Lower lobe of right lung (tissue), 2 donors: ENCODE data around the gene BCOR. TPM values are rescaled to one million over a fixed set of nuclear protein-coding genes. Genes with fewer than 3 reads are reported as not detected.

Experiments used
- ATAC-seq, 2 donors: fragments of 200-7000 bp; cut with Tn5 transposase; one replicate each; pipeline ENCODE4 v1.9.1; 2020 to 2022; ENCODE audit warnings: mild to moderate bottlenecking in 2 of 2, moderate library complexity in 2 of 2
- DNase-seq: peaks from one replicate; pipeline ENCODE4 v3.0.0-alpha.2; 2020
- H3K27ac ChIP-seq: fragments of 200-600 bp; one replicate; pipeline ENCODE4 v1.8.0; 2022
- H3K27me3 ChIP-seq: fragments of 200-600 bp; one replicate; pipeline ENCODE4 v1.8.0; 2022; ENCODE audit warnings: low read depth
- H3K36me3 ChIP-seq: fragments of 200-600 bp; one replicate; pipeline ENCODE4 v1.8.0; 2022; ENCODE audit warnings: mild to moderate bottlenecking
- H3K4me1 ChIP-seq: fragments of 200-600 bp; one replicate; pipeline ENCODE4 v1.8.0; 2022
- H3K4me3 ChIP-seq: fragments of 200-600 bp; one replicate; pipeline ENCODE4 v1.8.0; 2022; ENCODE audit warnings: mild to moderate bottlenecking
- H3K9me3 ChIP-seq: fragments of 200-600 bp; one replicate; pipeline ENCODE4 v1.8.0; 2022
- intact Hi-C: fragments of 100-400 bp; cut with DNase I; formaldehyde crosslinking; loops from one replicate; pipeline ENCODE4 v1.11.0; 2022
- total RNA-seq: library from RNA; stranded (reverse); fragmentation: NEBNext Ultra II Directional; extraction: Animal tissue kit (Norgen Biotek cat#: 25700); gene quantifications from one replicate; pipeline ENCODE4 v1.2.1, GENCODE V29; 2021
- TF ChIP-seq, protein P1 (sequence below): fragments of 200-600 bp; IDR thresholded peaks from one replicate; pipeline ENCODE4 v1.8.0; 2022; ENCODE audit warnings: antibody characterized with exemption, mild to moderate bottlenecking
- donor health status: DM: no; HTN: yes; CAD: no; lungs with severe emphysema.

BCOR gene
- total RNA-seq, 1 donor from 2014 or later: 25.7 TPM

DNA sequence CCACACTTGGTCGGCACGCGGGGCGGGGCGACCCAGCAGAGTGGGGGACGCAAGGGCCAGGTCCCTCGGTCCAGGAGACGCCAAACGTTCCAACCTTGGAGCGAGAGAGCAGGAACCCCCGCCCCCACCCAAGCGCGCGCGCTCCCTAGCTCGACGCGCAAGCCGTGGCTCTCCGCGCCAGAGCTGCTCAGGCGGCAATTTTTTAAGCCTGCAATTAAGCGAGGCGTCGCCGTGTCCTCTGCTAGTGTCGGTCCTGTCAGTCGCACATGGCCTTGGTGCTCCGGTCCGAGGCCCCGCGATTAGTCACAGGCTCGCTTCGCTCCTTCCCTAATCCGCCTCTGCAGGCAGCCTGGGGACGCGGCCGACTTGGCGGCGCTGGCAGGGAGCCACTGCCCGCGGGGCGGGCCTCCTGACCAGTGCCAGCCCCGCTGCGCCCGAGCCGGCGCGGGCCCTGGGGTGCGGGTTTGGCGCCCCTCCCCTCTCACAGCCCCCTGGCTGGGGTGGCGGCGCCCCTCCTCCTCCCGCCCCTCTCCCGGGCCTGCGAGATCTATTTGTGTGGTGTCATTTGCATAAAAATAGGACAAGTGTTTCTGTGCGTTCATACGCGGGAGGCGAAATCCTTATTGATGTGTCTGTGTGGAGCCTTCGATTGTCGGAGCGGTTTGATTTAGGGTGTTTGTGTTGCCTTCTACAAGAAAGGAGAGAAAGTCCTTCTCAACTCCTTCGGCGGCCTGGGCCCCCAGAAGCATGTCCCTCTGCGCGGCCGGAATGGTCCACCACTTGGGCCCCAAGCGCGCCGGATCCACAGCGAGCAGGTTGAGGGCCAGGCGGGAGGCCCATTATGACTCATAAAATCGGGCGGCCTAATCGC lies 9.8 kb upstream of the BCOR start:
- peak; percentile 81 for DNase-seq

DNA sequence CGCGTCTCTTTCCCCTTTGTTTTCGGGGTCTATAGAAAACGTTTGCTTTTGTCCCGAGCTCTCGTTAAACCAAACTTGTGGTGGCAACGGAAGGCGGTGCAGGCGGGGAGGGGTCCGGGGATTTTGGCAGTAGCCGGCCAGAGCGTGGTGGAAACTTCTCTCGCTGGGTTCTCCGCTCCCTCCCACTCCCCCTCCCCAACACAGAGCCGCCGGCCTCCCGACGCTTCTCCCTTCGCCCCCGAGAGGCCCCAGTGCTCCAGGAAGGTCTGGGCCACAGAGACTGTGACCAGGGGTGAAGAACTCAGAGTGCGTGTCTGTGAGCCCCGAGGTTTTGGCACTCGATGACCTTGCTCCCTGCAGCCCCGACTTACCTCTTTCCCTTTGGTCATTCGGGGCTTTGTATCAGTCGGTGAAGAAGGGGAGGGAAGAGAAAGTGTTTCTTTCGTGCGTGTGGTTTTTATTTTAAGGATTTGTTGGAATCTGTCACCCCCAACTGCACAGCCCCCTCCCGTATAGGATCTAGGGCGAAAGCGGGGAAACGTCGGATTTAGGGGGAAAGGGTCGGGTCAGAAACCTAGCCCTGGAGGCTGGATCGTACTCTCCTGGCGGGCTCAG lies 9.0 kb upstream of the BCOR start:
- Histone ChIP-seq H3K36me3 (no peaks in the 10 kb centered on the region), H3K9me3 (no peaks in the 10 kb centered on the region), H3K4me1 (peaks cover 22% of the 10 kb centered on the region), H3K27me3 (no peaks in the 10 kb centered on the region), H3K4me3 (peak overlapping the region; percentile 61), H3K27ac (peak overlapping the region; percentile 84)
- TF ChIP-seq, protein P1, sequence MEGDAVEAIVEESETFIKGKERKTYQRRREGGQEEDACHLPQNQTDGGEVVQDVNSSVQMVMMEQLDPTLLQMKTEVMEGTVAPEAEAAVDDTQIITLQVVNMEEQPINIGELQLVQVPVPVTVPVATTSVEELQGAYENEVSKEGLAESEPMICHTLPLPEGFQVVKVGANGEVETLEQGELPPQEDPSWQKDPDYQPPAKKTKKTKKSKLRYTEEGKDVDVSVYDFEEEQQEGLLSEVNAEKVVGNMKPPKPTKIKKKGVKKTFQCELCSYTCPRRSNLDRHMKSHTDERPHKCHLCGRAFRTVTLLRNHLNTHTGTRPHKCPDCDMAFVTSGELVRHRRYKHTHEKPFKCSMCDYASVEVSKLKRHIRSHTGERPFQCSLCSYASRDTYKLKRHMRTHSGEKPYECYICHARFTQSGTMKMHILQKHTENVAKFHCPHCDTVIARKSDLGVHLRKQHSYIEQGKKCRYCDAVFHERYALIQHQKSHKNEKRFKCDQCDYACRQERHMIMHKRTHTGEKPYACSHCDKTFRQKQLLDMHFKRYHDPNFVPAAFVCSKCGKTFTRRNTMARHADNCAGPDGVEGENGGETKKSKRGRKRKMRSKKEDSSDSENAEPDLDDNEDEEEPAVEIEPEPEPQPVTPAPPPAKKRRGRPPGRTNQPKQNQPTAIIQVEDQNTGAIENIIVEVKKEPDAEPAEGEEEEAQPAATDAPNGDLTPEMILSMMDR: no peak
- ATAC-seq: no peak
- no peak for DNase-seq
- intact Hi-C loops: no loop called here

More for the DNA sequence above, 9.8 kb upstream of the BCOR start:
- Histone ChIP-seq H3K36me3 (no peaks in the 10 kb centered on the region), H3K4me1 (peaks cover 22% of the 10 kb centered on the region), H3K4me3 (peak overlapping the region; percentile 61), H3K27ac (peak overlapping the region; percentile 84), H3K9me3 (no peaks in the 10 kb centered on the region), H3K27me3 (no peaks in the 10 kb centered on the region)
- peak; percentile 47 to 66 for ATAC-seq
- TF ChIP-seq, protein P1: no peak
- intact Hi-C loops: no loop called here

DNA sequence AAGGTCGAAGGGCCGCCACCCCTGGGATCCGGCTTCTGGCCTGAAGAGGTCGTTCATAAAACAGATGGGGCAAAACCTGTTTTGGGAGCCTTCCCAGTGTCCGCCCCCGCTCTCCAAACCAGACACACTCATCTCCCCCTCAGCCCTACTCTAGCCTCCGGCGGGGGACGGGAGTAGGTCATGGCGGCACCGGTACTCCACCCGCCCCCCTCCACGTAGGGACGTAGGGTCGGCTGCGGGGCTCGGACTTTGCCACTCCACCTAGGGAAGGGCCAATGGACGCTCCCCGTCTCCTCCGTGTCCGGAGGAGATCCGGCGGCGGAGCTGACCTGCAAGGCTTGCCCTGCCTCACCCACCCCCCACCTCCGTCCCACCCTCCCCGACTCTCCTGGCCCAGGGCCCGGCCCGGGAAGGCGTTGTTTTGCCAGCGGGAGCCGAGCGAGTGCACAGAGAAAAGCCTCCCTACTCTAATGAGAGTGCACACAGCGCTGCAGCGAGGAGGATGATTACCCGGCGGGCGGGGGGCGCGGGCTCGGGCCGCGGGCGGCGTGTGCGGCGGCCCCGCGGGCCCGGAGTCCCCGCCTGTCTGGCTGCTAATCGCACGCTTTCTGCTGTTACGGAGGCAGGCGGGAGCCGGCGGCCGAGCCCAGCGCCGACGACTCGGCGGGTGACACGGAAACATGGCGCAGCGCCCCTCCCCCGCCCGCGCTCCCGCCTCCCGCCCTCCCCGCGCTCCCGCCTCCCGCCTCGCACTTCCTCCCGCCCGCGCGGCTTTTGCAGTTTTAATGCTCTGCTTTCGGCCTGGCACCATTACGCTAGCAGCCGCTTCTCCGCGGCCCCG lies 8.3 kb upstream of the BCOR start:
- Histone ChIP-seq H3K36me3 (no peaks in the 10 kb centered on the region), H3K4me1 (peaks cover 22% of the 10 kb centered on the region), H3K27me3 (no peaks in the 10 kb centered on the region), H3K27ac (peak overlapping the region; percentile 84), H3K4me3 (peak overlapping the region; percentile 61), H3K9me3 (no peaks in the 10 kb centered on the region)
- TF ChIP-seq, protein P1: no peak
- ATAC-seq: peak; percentile 42
- peak; percentile 82 for DNase-seq
- intact Hi-C loops: no loop called here

DNA sequence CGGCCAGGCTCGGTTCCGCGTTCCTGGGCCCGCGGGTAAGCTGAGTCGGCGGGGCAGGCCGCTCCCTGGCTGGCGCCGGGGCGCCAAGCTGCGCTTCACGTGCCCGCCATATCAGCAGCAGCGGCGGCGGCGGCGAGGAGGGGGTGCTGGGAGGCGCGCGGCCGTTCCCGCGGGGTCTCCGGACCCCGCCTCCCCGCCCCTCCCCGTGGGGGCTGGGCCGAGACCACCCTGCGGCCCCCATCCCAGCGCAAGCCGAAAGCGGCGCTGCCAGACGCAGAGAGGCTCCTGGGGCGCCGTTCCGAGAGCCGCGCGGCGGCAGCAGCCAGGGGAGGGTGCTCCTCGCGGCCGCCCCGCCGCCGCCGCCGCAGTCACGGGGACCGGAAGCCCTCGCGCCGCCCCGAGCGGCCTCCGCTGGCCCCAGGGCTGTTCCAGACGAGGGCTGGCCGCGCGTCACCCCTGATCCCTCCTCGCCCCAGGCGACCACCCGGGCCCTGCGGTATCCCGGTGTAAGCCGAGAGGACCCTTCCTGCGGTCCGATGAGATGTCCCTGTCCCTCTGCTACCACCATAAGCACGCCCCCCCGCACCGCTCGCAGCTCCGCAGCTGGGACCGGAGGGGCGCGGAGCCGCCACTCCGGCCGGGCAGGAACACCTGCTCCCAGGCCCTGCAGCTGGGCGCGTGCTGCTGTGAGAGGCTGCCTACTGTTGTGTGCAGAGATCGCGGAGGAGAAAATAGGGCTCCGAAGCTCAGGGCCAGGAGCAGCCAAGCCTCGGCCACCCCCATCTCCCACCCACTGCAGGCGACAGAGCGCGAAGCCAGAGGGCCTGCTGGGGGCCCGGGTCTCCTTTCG lies 7.5 kb upstream of the BCOR start:
- intact Hi-C loops: no loop called here
- H3K27me3 ChIP-seq: no peaks in the 10 kb centered on the region
- ATAC-seq (peak; percentile 38 to 53), DNase-seq (peak; percentile 61)
- H3K4me3 ChIP-seq: peak overlapping the region; percentile 61
- H3K4me1 ChIP-seq: peaks cover 22% of the 10 kb centered on the region
- TF ChIP-seq, protein P1: no peak
- no peaks in the 10 kb centered on the region for H3K36me3 ChIP-seq
- no peaks in the 10 kb centered on the region for H3K9me3 ChIP-seq
- H3K27ac ChIP-seq: peak overlapping the region; percentile 84
